Loucy (cell line): ENCODE measurements around the gene C2CD3.

Experiments
- H2AFZ ChIP-seq: fragments of 200-600 bp; sonication (generic); 2 replicates; pipeline ENCODE4 v1.6.0; 2016; ENCODE audit warnings: antibody characterized with exemption, mild to moderate bottlenecking, low read length, moderate library complexity
- H3F3A ChIP-seq: fragments of 200-600 bp; 2 replicates; pipeline ENCODE4 v1.6.0; 2016; ENCODE audit warnings: antibody characterized with exemption, low read depth, mild to moderate bottlenecking
- H3K27me3 ChIP-seq: fragments of 200-600 bp; sonication (generic); 2 replicates; pipeline ENCODE4 v1.6.1; 2014; ENCODE audit warnings: low read length, mild to moderate bottlenecking; ENCODE audit not compliant: insufficient read depth, poor library complexity, severe bottlenecking
- H3K36me3 ChIP-seq: fragments of 200-600 bp; sonication (generic); 2 replicates; pipeline ENCODE4 v1.6.1; 2016; ENCODE audit warnings: low read length; ENCODE audit not compliant: insufficient read depth
- H3K4me1 ChIP-seq: fragments of 200-600 bp; sonication (generic); 2 replicates; pipeline ENCODE4 v1.5.1; 2014; ENCODE audit warnings: low read length, mild to moderate bottlenecking; ENCODE audit not compliant: insufficient read depth, poor library complexity, severe bottlenecking
- H3K4me2 ChIP-seq: fragments of 200-600 bp; sonication (generic); 2 replicates; pipeline ENCODE4 v1.6.0; 2014; ENCODE audit warnings: antibody characterized with exemption, low read length, low read depth, mild to moderate bottlenecking; ENCODE audit not compliant: poor library complexity, severe bottlenecking
- H3K4me3 ChIP-seq: fragments of 200-600 bp; sonication (generic); 2 replicates; pipeline ENCODE4 v1.5.1; 2014; ENCODE audit warnings: low read length, mild to moderate bottlenecking, mixed read lengths; ENCODE audit not compliant: poor library complexity, severe bottlenecking
- H3K79me2 ChIP-seq: fragments of 200-600 bp; sonication (generic); 2 replicates; pipeline ENCODE4 v1.6.1; 2014; ENCODE audit warnings: low read length; ENCODE audit not compliant: insufficient read depth
- H3K9ac ChIP-seq: fragments of 200-600 bp; sonication (generic); 2 replicates; pipeline ENCODE4 v1.6.0; 2014; ENCODE audit warnings: mild to moderate bottlenecking, low read depth, low read length, moderate library complexity; ENCODE audit not compliant: poor library complexity, severe bottlenecking
- H3K9me2 ChIP-seq: fragments of 200-600 bp; sonication (generic); replicated peaks from 2 replicates; pipeline ENCODE4 v1.6.1; 2016; ENCODE audit warnings: low read depth, low read length, mixed read lengths
- H3K9me3 ChIP-seq: fragments of 200-600 bp; sonication (generic); 2 replicates; pipeline ENCODE4 v1.6.1; 2014; ENCODE audit warnings: mild to moderate bottlenecking, antibody characterized with exemption, low read length, low read depth; ENCODE audit not compliant: insufficient read depth
- H4K20me1 ChIP-seq: fragments of 200-600 bp; sonication (generic); 2 replicates; pipeline ENCODE4 v1.6.0; 2014; ENCODE audit warnings: antibody characterized with exemption, low read length, mild to moderate bottlenecking; ENCODE audit not compliant: insufficient read depth, poor library complexity, severe bottlenecking
- EZH2phosphoT487 ChIP-seq: fragments of 200-600 bp; IDR thresholded peaks from 2 replicates; pipeline ENCODE4 v1.6.1; 2018; ENCODE audit warnings: antibody characterized with exemption, mild to moderate bottlenecking, moderate library complexity, borderline replicate concordance
- TF ChIP-seq, protein P1 (sequence below): fragments of 200-600 bp; sonication (generic); conservative IDR thresholded peaks from 2 replicates; pipeline ENCODE4 v1.5.1; 2014; ENCODE audit warnings: mild to moderate bottlenecking, antibody characterized with exemption, low read length

C2CD3 gene

DNA sequence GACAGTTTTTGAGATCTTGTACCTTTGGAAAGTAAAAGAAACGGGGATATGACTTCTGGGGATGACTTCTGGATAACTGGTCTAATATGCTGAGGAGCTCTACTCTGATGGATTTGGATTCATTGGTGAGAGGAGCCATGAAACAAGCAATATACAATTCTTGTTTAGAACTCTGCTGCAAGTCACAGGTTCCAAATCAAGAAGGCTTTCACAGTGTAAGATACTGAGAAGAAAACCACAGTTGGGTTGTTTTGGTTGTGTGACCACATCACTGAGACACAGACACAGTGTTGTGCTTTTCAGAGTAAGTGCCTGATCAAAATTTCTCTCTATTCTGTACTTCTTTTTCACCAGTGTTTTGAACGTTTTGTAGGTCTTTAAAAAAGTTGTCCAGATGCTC, 175.1 kb downstream of the C2CD3 start:
- no peaks in the 10 kb centered on the region for H3K36me3 ChIP-seq
- no peaks in the 10 kb centered on the region for H3K9me2 ChIP-seq
- H3K4me3 ChIP-seq = peak overlapping the region; percentile 42
- no peaks in the 10 kb centered on the region for H4K20me1 ChIP-seq
- no peaks in the 10 kb centered on the region for H3K79me2 ChIP-seq
- no peak for TF ChIP-seq EZH2phosphoT487
- TF ChIP-seq, protein P1, sequence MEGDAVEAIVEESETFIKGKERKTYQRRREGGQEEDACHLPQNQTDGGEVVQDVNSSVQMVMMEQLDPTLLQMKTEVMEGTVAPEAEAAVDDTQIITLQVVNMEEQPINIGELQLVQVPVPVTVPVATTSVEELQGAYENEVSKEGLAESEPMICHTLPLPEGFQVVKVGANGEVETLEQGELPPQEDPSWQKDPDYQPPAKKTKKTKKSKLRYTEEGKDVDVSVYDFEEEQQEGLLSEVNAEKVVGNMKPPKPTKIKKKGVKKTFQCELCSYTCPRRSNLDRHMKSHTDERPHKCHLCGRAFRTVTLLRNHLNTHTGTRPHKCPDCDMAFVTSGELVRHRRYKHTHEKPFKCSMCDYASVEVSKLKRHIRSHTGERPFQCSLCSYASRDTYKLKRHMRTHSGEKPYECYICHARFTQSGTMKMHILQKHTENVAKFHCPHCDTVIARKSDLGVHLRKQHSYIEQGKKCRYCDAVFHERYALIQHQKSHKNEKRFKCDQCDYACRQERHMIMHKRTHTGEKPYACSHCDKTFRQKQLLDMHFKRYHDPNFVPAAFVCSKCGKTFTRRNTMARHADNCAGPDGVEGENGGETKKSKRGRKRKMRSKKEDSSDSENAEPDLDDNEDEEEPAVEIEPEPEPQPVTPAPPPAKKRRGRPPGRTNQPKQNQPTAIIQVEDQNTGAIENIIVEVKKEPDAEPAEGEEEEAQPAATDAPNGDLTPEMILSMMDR = no peak
- H3F3A ChIP-seq = no peaks in the 10 kb centered on the region
- H3K4me2 ChIP-seq = peak overlapping the region; percentile 61
- H3K9ac ChIP-seq = no peak overlapping the region
- no peaks in the 10 kb centered on the region for H3K27me3 ChIP-seq
- no peaks in the 10 kb centered on the region for H3K9me3 ChIP-seq
- H2AFZ ChIP-seq = 0 out of 2 replicates have a peak overlapping the region, but pooled peaks have one; percentile 16
- peaks cover 26% of the 10 kb centered on the region for H3K4me1 ChIP-seq

DNA sequence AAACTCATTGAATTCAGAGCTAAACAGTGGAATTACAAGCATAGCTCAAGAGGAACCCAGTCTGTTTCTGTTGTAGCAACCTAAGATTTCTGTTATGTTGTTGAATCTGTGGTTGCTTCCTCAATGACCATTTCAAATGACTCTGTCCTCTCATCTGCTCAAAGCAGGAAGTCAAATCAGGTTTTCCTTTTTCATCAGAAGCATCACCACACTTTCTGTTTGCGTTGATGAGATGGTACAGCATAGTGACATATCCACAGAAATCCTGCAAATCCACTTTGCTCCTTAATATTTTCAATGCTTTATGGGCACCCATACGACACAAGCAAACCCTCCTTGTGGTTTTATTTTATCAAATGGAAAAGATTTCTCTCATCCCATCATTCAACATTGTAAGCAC, 175.6 kb downstream of the C2CD3 start:
- H3F3A ChIP-seq = no peaks in the 10 kb centered on the region
- no peaks in the 10 kb centered on the region for H3K9me3 ChIP-seq
- TF ChIP-seq, protein P1 = no peak
- TF ChIP-seq EZH2phosphoT487 = no peak
- no peaks in the 10 kb centered on the region for H3K27me3 ChIP-seq
- H4K20me1 ChIP-seq = no peaks in the 10 kb centered on the region
- peaks cover 26% of the 10 kb centered on the region for H3K4me1 ChIP-seq
- H3K36me3 ChIP-seq = no peaks in the 10 kb centered on the region
- H3K4me3 ChIP-seq = peak overlapping the region; percentile 42
- 0 out of 2 replicates have a peak overlapping the region, but pooled peaks have one; percentile 16 for H2AFZ ChIP-seq
- H3K79me2 ChIP-seq = no peaks in the 10 kb centered on the region
- no peaks in the 10 kb centered on the region for H3K9me2 ChIP-seq
- peak overlapping the region; percentile 16 for H3K9ac ChIP-seq
- H3K4me2 ChIP-seq = peak overlapping the region; percentile 61

DNA sequence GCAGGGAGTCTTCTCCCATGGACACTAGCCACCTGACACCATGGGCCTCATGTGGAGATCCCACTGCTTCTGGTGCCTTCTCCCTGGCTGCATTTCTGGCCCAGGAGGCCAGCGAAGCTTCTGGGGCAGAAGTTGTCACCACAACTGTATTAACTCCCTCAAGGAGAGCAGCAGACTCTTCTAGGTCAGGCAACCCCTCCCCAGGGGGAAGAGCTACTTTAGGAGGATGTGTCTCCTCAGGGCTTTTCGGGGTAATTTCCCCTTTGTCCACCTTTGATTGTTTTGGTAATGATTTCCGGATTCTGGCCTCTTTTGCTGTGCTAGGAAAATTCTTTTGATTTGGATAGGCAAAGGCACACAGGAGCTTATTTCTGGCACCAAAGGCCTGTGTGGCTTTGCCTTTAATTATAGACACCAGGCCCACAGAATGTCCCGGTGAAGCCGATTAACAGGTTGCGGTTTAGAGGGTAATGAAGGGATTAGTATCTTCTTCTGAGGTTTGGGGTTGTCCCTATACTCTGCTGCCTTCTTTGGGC, 179.3 kb downstream of the C2CD3 start:
- H3K79me2 ChIP-seq = no peaks in the 10 kb centered on the region
- H3K27me3 ChIP-seq = no peaks in the 10 kb centered on the region
- H3K9me2 ChIP-seq = no peaks in the 10 kb centered on the region
- no peaks in the 10 kb centered on the region for H3K9me3 ChIP-seq
- H3K36me3 ChIP-seq = no peaks in the 10 kb centered on the region
- no peak overlapping the region for H3K4me2 ChIP-seq
- H3K4me3 ChIP-seq = no peak overlapping the region
- H4K20me1 ChIP-seq = no peaks in the 10 kb centered on the region
- no peaks in the 10 kb centered on the region for H3F3A ChIP-seq
- no peak for TF ChIP-seq EZH2phosphoT487
- TF ChIP-seq, protein P1 = no peak
- H3K4me1 ChIP-seq = peaks cover 25% of the 10 kb centered on the region
- H3K9ac ChIP-seq = no peak overlapping the region
- peak overlapping the region; percentile 28; the same call in 1 of the 2 replicates for H2AFZ ChIP-seq
